Measurements from ENCODE around the gene CCDC68.

CCDC68 gene

GRCh38 chr18:54881229-54881768, 78.0 kb downstream of the CCDC68 start:
- TF ChIP-seq CTCF (IDR thresholded peaks at IDR 0.05; ENCODE audit: control insufficient read depth, extremely low read depth, insufficient read depth), result no peak
- no peak overlapping the region for H3K4me3 ChIP-seq (ENCODE audit: low read depth, low read length)
- no peak for DNase-seq (ENCODE audit: low read depth)

GRCh38 chr18:54880395-54881105, 78.7 kb downstream of the CCDC68 start:
- no peak for DNase-seq (ENCODE audit: low read depth)
- no peak for TF ChIP-seq CTCF (IDR thresholded peaks at IDR 0.05; ENCODE audit: control insufficient read depth, extremely low read depth, insufficient read depth)
- no peak overlapping the region for H3K4me3 ChIP-seq (ENCODE audit: low read depth, low read length)

GRCh38 chr18:54879691-54880090, 79.6 kb downstream of the CCDC68 start:
- no peak overlapping the region for H3K4me3 ChIP-seq (ENCODE audit: low read depth, low read length)
- TF ChIP-seq CTCF (IDR thresholded peaks at IDR 0.05; ENCODE audit: control insufficient read depth, extremely low read depth, insufficient read depth), result no peak
- DNase-seq (ENCODE audit: low read depth), result no peak

- no peak for DNase-seq (ENCODE audit: low read depth)
- TF ChIP-seq CTCF (IDR thresholded peaks at IDR 0.05; ENCODE audit: control insufficient read depth, extremely low read depth, insufficient read depth), result no peak
These were observed 80.5 kb downstream of the CCDC68 start for GRCh38 chr18:54878659-54879358.

GRCh38 chr18:54878159-54878622, 81.1 kb downstream of the CCDC68 start:
- no peak overlapping the region for H3K4me3 ChIP-seq (ENCODE audit: low read depth, low read length)
- no peak for TF ChIP-seq CTCF (IDR thresholded peaks at IDR 0.05; ENCODE audit: control insufficient read depth, extremely low read depth, insufficient read depth)
- DNase-seq (ENCODE audit: low read depth), result no peak

More at GRCh38 chr18:54878659-54879358, 80.5 kb downstream of the CCDC68 start:
- no peak overlapping the region for H3K4me3 ChIP-seq (ENCODE audit: low read depth, low read length)

GRCh38 chr18:54877076-54877475, 82.2 kb downstream of the CCDC68 start:
- H3K4me3 ChIP-seq (ENCODE audit: low read depth, low read length), result no peak overlapping the region
- TF ChIP-seq CTCF (IDR thresholded peaks at IDR 0.05; ENCODE audit: control insufficient read depth, extremely low read depth, insufficient read depth), result no peak

More at GRCh38 chr18:54877076-54877475, 82.2 kb downstream of the CCDC68 start:
- no peak for DNase-seq (ENCODE audit: low read depth)

All from LNCaP clone FGC (cell line).